OCI-LY1 (cell line): ENCODE results near the gene NTHL1.

Experiments used
- H2AFZ ChIP-seq: fragments of 200-600 bp; sonication (generic), shearing (Covaris generic); 2 replicates; pipeline ENCODE4 v1.6.0; 2014; ENCODE audit warnings: antibody characterized with exemption, mild to moderate bottlenecking, low read length
- H3F3A ChIP-seq: fragments of 200-600 bp; sonication (generic), shearing (Covaris generic); 2 replicates; pipeline ENCODE4 v1.6.0; 2014; ENCODE audit warnings: mild to moderate bottlenecking, antibody characterized with exemption, low read length, moderate library complexity; ENCODE audit not compliant: insufficient read depth
- H3K27ac ChIP-seq: fragments of 200-600 bp; sonication (generic); 2 replicates; pipeline ENCODE4 v1.5.1; 2014; ENCODE audit warnings: low read length, mixed run types, mild to moderate bottlenecking, low read depth; ENCODE audit not compliant: poor library complexity, severe bottlenecking
- H3K27me3 ChIP-seq: fragments of 200-600 bp; sonication (generic); 2 replicates; pipeline ENCODE4 v1.6.0; 2014; ENCODE audit warnings: antibody characterized with exemption, mild to moderate bottlenecking, low read length, moderate library complexity; ENCODE audit not compliant: insufficient read depth
- H3K36me3 ChIP-seq: fragments of 200-600 bp; sonication (generic); 2 replicates; pipeline ENCODE4 v1.6.1; 2014; ENCODE audit warnings: mild to moderate bottlenecking, antibody characterized with exemption, low read length, moderate library complexity, mixed read lengths; ENCODE audit not compliant: insufficient read depth
- H3K4me1 ChIP-seq: fragments of 200-600 bp; sonication (generic); 2 replicates; pipeline ENCODE4 v1.5.1; 2014; ENCODE audit warnings: mild to moderate bottlenecking, low read length, moderate library complexity; ENCODE audit not compliant: insufficient read depth, severe bottlenecking
- H3K4me2 ChIP-seq: fragments of 200-600 bp; sonication (generic), shearing (Covaris generic); 2 replicates; pipeline ENCODE4 v1.6.1; 2014; ENCODE audit warnings: low read length
- H3K4me3 ChIP-seq: fragments of 200-600 bp; sonication (generic); 2 replicates; pipeline ENCODE4 v1.5.1; 2014; ENCODE audit warnings: low read length, low read depth, mild to moderate bottlenecking, mixed read lengths; ENCODE audit not compliant: poor library complexity, severe bottlenecking
- H3K79me2 ChIP-seq: fragments of 200-600 bp; shearing (Covaris generic); 2 replicates; pipeline ENCODE4 v1.6.1; 2016; ENCODE audit warnings: mixed run types, low read length, mixed read lengths; ENCODE audit not compliant: insufficient read depth
- H3K9ac ChIP-seq: fragments of 200-600 bp; sonication (generic), shearing (Covaris generic); 2 replicates; pipeline ENCODE4 v1.6.1; 2014; ENCODE audit warnings: mild to moderate bottlenecking, low read length, mixed read lengths
- H3K9me2 ChIP-seq: fragments of 200-600 bp; sonication (generic), shearing (Covaris generic); 2 replicates; pipeline ENCODE4 v1.6.1; 2014; ENCODE audit warnings: low read depth, mild to moderate bottlenecking, low read length, mixed read lengths
- H3K9me3 ChIP-seq: fragments of 200-600 bp; shearing (Covaris generic); 2 replicates; pipeline ENCODE4 v1.6.1; 2014; ENCODE audit warnings: low read length, mixed read lengths
- H4K20me1 ChIP-seq: fragments of 200-600 bp; sonication (generic), shearing (Covaris generic); 2 replicates; pipeline ENCODE4 v1.6.0; 2016; ENCODE audit warnings: mild to moderate bottlenecking, low read length; ENCODE audit not compliant: insufficient read depth
- CTCF ChIP-seq: fragments of 200-600 bp; sonication (generic), shearing (Covaris generic); IDR thresholded peaks from 2 replicates; pipeline ENCODE4 v1.5.1; 2017; ENCODE audit warnings: mild to moderate bottlenecking, antibody characterized with exemption, low read length, moderate library complexity, mixed read lengths
- EZH2 ChIP-seq: fragments of 200-600 bp; sonication (generic), shearing (Covaris generic); IDR thresholded peaks from 2 replicates; pipeline ENCODE4 v1.8.0; 2017; ENCODE audit warnings: borderline replicate concordance, mixed run types, mild to moderate bottlenecking, antibody characterized with exemption, low read length, moderate library complexity, mixed read lengths

NTHL1 gene

GRCh38 chr16:2040041-2040786 is 7.4 kb downstream of the NTHL1 start:
- Histone ChIP-seq H2AFZ (no peak overlapping the region), H3K36me3 (peaks cover 12% of the 10 kb centered on the region; the same call in 1 of the 2 replicates), H3K4me2 (no peak overlapping the region), H3K27ac (no peak overlapping the region), H3K79me2 (no peaks in the 10 kb centered on the region), H3K4me1 (no peaks in the 10 kb centered on the region), H3K27me3 (peaks cover 12% of the 10 kb centered on the region), H3K9me3 (no peaks in the 10 kb centered on the region), H3K9me2 (no peaks in the 10 kb centered on the region), H4K20me1 (no peaks in the 10 kb centered on the region), H3K4me3 (no peak overlapping the region), H3K9ac (no peak overlapping the region), H3F3A (no peaks in the 10 kb centered on the region)
- TF ChIP-seq CTCF = no peak
- TF ChIP-seq EZH2 = no peak

- Histone ChIP-seq H3K4me3 (no peak overlapping the region), H3K4me1 (no peaks in the 10 kb centered on the region), H2AFZ (no peak overlapping the region), H3K27ac (no peak overlapping the region), H3F3A (no peaks in the 10 kb centered on the region), H3K79me2 (no peaks in the 10 kb centered on the region), H3K27me3 (peaks cover 12% of the 10 kb centered on the region), H4K20me1 (no peaks in the 10 kb centered on the region), H3K36me3 (peaks cover 8% of the 10 kb centered on the region; the same call in 1 of the 2 replicates), H3K4me2 (no peak overlapping the region), H3K9me2 (no peaks in the 10 kb centered on the region), H3K9me3 (no peaks in the 10 kb centered on the region), H3K9ac (no peak overlapping the region)
- TF ChIP-seq EZH2 (no peak), CTCF (no peak)
These were observed 8.2 kb downstream of the NTHL1 start for GRCh38 chr16:2039274-2040031.

- Histone ChIP-seq H3K4me2 (no peak overlapping the region), H3K4me1 (no peaks in the 10 kb centered on the region), H3K27ac (no peak overlapping the region), H3K4me3 (no peak overlapping the region), H3F3A (no peaks in the 10 kb centered on the region), H3K9ac (no peak overlapping the region), H3K36me3 (peaks cover 4% of the 10 kb centered on the region; the same call in 1 of the 2 replicates), H3K79me2 (no peaks in the 10 kb centered on the region), H2AFZ (no peak overlapping the region), H4K20me1 (no peaks in the 10 kb centered on the region), H3K27me3 (peaks cover 12% of the 10 kb centered on the region), H3K9me3 (no peaks in the 10 kb centered on the region), H3K9me2 (no peaks in the 10 kb centered on the region)
- TF ChIP-seq CTCF (no peak), EZH2 (no peak)
These were observed 9.0 kb downstream of the NTHL1 start for GRCh38 chr16:2038382-2039231.
